Astrocyte (in vitro differentiated cells and primary cell): Measurements from ENCODE around the gene ZNF25. TPM values are rescaled to one million over a fixed set of nuclear protein-coding genes. Genes with fewer than 3 reads are reported as not detected.
"Not testable (repeated sequence)": the region's sequence is repeated elsewhere in the genome, so short reads cannot be mapped to it uniquely, and the experiment has no call there.

Experiments
- DNase-seq: peaks from one replicate; pipeline ENCODE4 v3.0.0-alpha.2; 2010; ENCODE audit warnings: low read depth
- FAIRE-seq: peaks from 2 replicates; lab custom pipeline; 2011; peaks lifted over from hg19 to GRCh38; lab: Jason Lieb, UNC
- H2AFZ ChIP-seq: 2 replicates; pipeline ENCODE4 v1.6.0; 2012; ENCODE audit warnings: low read depth, low read length, inconsistent platforms
- H3K27ac ChIP-seq: 2 replicates; pipeline ENCODE4 v1.5.1; 2011; ENCODE audit warnings: low read depth, low read length, inconsistent platforms
- H3K27me3 ChIP-seq: 2 replicates; pipeline ENCODE4 v1.6.0; 2011; ENCODE audit warnings: low read length, inconsistent platforms; ENCODE audit not compliant: insufficient read depth
- H3K36me3 ChIP-seq: 2 replicates; pipeline ENCODE4 v1.5.1; 2011; ENCODE audit warnings: low read length, inconsistent platforms; ENCODE audit not compliant: insufficient read depth
- H3K4me1 ChIP-seq: 2 replicates; pipeline ENCODE4 v1.5.1; 2011; ENCODE audit warnings: low read length, inconsistent platforms; ENCODE audit not compliant: insufficient read depth
- H3K4me2 ChIP-seq: 2 replicates; pipeline ENCODE4 v1.6.0; 2012; ENCODE audit warnings: low read length, inconsistent platforms
- H3K4me3 ChIP-seq: 2 replicates; pipeline ENCODE4 v1.5.1; 2011; ENCODE audit warnings: low read depth, mild to moderate bottlenecking, low read length, inconsistent platforms; ENCODE audit not compliant: insufficient read depth
- H3K79me2 ChIP-seq: 2 replicates; pipeline ENCODE4 v1.6.0; 2012; ENCODE audit warnings: mild to moderate bottlenecking, low read length, inconsistent platforms; ENCODE audit not compliant: insufficient read depth
- H3K9ac ChIP-seq: 2 replicates; pipeline ENCODE4 v1.6.0; 2012; ENCODE audit warnings: mild to moderate bottlenecking, low read length, inconsistent platforms
- H3K9me3 ChIP-seq: 2 replicates; pipeline ENCODE4 v1.5.1; 2012; ENCODE audit warnings: low read depth, mild to moderate bottlenecking, low read length, inconsistent platforms; ENCODE audit not compliant: insufficient read depth
- H4K20me1 ChIP-seq: 2 replicates; pipeline ENCODE4 v1.6.0; 2012; ENCODE audit warnings: low read length, inconsistent platforms; ENCODE audit not compliant: insufficient read depth
- H3K27ac Mint-ChIP-seq: one replicate; pipeline ENCODE4 v1.8.0; 2021; ENCODE audit warnings: mild to moderate bottlenecking, mixed read lengths; ENCODE audit not compliant: unreplicated experiment
- H3K27me3 Mint-ChIP-seq: one replicate; pipeline ENCODE4 v1.8.0; 2021; ENCODE audit warnings: low read depth, mixed read lengths; ENCODE audit not compliant: unreplicated experiment
- H3K36me3 Mint-ChIP-seq: one replicate; pipeline ENCODE4 v1.8.0; 2021; ENCODE audit warnings: low read depth, mixed read lengths; ENCODE audit not compliant: unreplicated experiment
- H3K4me1 Mint-ChIP-seq: one replicate; pipeline ENCODE4 v1.8.0; 2021; ENCODE audit warnings: low read depth, mixed read lengths; ENCODE audit not compliant: unreplicated experiment
- H3K4me3 Mint-ChIP-seq: one replicate; pipeline ENCODE4 v1.8.0; 2021; ENCODE audit warnings: mild to moderate bottlenecking, moderate library complexity, mixed read lengths; ENCODE audit not compliant: unreplicated experiment
- H3K9me3 Mint-ChIP-seq: one replicate; pipeline ENCODE4 v1.8.0; 2021; ENCODE audit warnings: mild to moderate bottlenecking, mixed read lengths; ENCODE audit not compliant: unreplicated experiment
- CTCF ChIP-seq: IDR thresholded peaks from 2 replicates; pipeline ENCODE4 v1.5.1; 2011; ENCODE audit warnings: low read depth, mild to moderate bottlenecking, inconsistent platforms, low read length, moderate library complexity; ENCODE audit not compliant: insufficient read depth
- EZH2 ChIP-seq: IDR thresholded peaks from 2 replicates; pipeline ENCODE4 v1.6.1; 2012; ENCODE audit warnings: mild to moderate bottlenecking, low read length, inconsistent platforms; ENCODE audit not compliant: insufficient read depth
- total RNA-seq: library from RNA; stranded (reverse); gene quantifications from 2 replicates; pipeline ENCODE4 v1.2.1, GENCODE V29; 2021

ZNF25 gene
- total RNA-seq, 1 donor from 2014 or later, result 4.8 TPM

GRCh38 chr10:38003026-38003425 is 26.6 kb upstream of the ZNF25 start:
- peaks cover 3% of the 10 kb centered on the region for H3K27me3 Mint-ChIP-seq
- FAIRE-seq, result no peak
- H3K27ac Mint-ChIP-seq, result no peak overlapping the region
- H3K9me3 Mint-ChIP-seq, result peaks cover 5% of the 10 kb centered on the region
- TF ChIP-seq CTCF, result no peak
- TF ChIP-seq EZH2, result no peak
- no peaks in the 10 kb centered on the region for H3K27me3 ChIP-seq
- no peak overlapping the region for H3K4me3 Mint-ChIP-seq
- H3K79me2 ChIP-seq, result no peaks in the 10 kb centered on the region
- H4K20me1 ChIP-seq, result no peaks in the 10 kb centered on the region
- no peaks in the 10 kb centered on the region for H3K36me3 ChIP-seq
- H3K4me1 Mint-ChIP-seq, result no peaks in the 10 kb centered on the region
- no peaks in the 10 kb centered on the region for H3K4me1 ChIP-seq
- H3K9ac ChIP-seq, result no peak overlapping the region
- H3K4me3 ChIP-seq, result no peak overlapping the region
- H3K4me2 ChIP-seq, result no peak overlapping the region
- H2AFZ ChIP-seq, result no peak overlapping the region
- DNase-seq, result no peak
- H3K36me3 Mint-ChIP-seq, result no peaks in the 10 kb centered on the region
- H3K27ac ChIP-seq, result no peak overlapping the region
- H3K9me3 ChIP-seq, result no peaks in the 10 kb centered on the region

- H3K4me1 ChIP-seq, H3K4me2 ChIP-seq, H3K27me3 Mint-ChIP-seq, H3K9me3 ChIP-seq, H3K27ac ChIP-seq, H4K20me1 ChIP-seq, H2AFZ ChIP-seq, H3K9me3 Mint-ChIP-seq, H3K36me3 Mint-ChIP-seq, H3K27me3 ChIP-seq, H3K36me3 ChIP-seq, H3K4me3 ChIP-seq, DNase-seq, H3K9ac ChIP-seq, H3K27ac Mint-ChIP-seq, H3K79me2 ChIP-seq, H3K4me3 Mint-ChIP-seq, H3K4me1 Mint-ChIP-seq, FAIRE-seq: not testable (repeated sequence)
These were observed 24.0 kb upstream of the ZNF25 start for GRCh38 chr10:38000474-38000873.

- H3K36me3 ChIP-seq, H3K27ac Mint-ChIP-seq, H3K4me1 ChIP-seq, H4K20me1 ChIP-seq, H3K36me3 Mint-ChIP-seq, H3K4me1 Mint-ChIP-seq, FAIRE-seq, H3K27me3 Mint-ChIP-seq, H3K4me3 ChIP-seq, H3K4me2 ChIP-seq, H3K27me3 ChIP-seq, H3K9me3 ChIP-seq, H3K9me3 Mint-ChIP-seq, H3K9ac ChIP-seq, H3K4me3 Mint-ChIP-seq, DNase-seq, H2AFZ ChIP-seq, H3K27ac ChIP-seq, H3K79me2 ChIP-seq: not testable (repeated sequence)
These were observed 22.5 kb upstream of the ZNF25 start for GRCh38 chr10:37998920-37999319.

GRCh38 chr10:37992083-37992482 is 15.6 kb upstream of the ZNF25 start:
- H3K4me1 ChIP-seq, result no peaks in the 10 kb centered on the region
- H2AFZ ChIP-seq, result no peak overlapping the region
- no peaks in the 10 kb centered on the region for H3K36me3 Mint-ChIP-seq
- no peaks in the 10 kb centered on the region for H4K20me1 ChIP-seq
- peaks cover 9% of the 10 kb centered on the region for H3K9me3 Mint-ChIP-seq
- no peaks in the 10 kb centered on the region for H3K4me1 Mint-ChIP-seq
- FAIRE-seq, result no peak
- H3K27me3 ChIP-seq, result no peaks in the 10 kb centered on the region
- H3K27ac Mint-ChIP-seq, result no peak overlapping the region
- no peak overlapping the region for H3K4me3 ChIP-seq
- no peaks in the 10 kb centered on the region for H3K9me3 ChIP-seq
- no peak overlapping the region for H3K27ac ChIP-seq
- no peak for DNase-seq
- no peaks in the 10 kb centered on the region for H3K79me2 ChIP-seq
- no peak overlapping the region for H3K9ac ChIP-seq
- no peaks in the 10 kb centered on the region for H3K36me3 ChIP-seq
- TF ChIP-seq EZH2, result no peak
- TF ChIP-seq CTCF, result no peak
- no peak overlapping the region for H3K4me2 ChIP-seq
- H3K4me3 Mint-ChIP-seq, result no peak overlapping the region
- H3K27me3 Mint-ChIP-seq, result peaks cover 1% of the 10 kb centered on the region
